Measurements from ENCODE around the gene RNF208.

GRCh38 chr9:137266162-137266527 lies 44.1 kb upstream of the RNF208 start:
- no peak for TF ChIP-seq CTCF (conservative IDR thresholded peaks at IDR 0.05; ENCODE audit: low read depth in 2 of 2)
- no peak for TF ChIP-seq EZH2phosphoT487 (IDR thresholded peaks at IDR 0.05; ENCODE audit: unreplicated experiment)
- TF ChIP-seq EZH2 (IDR thresholded peaks at IDR 0.05; ENCODE audit: low read depth, unreplicated experiment): no peak
- TF ChIP-seq NANOG (IDR thresholded peaks at IDR 0.05; ENCODE audit: borderline replicate concordance): no peak
- TF ChIP-seq POLR2AphosphoS5 (IDR thresholded peaks at IDR 0.05; ENCODE audit: low read depth): no peak
- no peak for TF ChIP-seq JUNB (IDR thresholded peaks at IDR 0.05; ENCODE audit: unreplicated experiment)
- TF ChIP-seq ZNF462 (CRISPR knock-in tag; IDR thresholded peaks at IDR 0.05): no peak
- no peak for TF ChIP-seq CREB1 (CRISPR knock-in tag; IDR thresholded peaks at IDR 0.05; ENCODE audit: low read depth)
- TF ChIP-seq REST (IDR thresholded peaks at IDR 0.05; ENCODE audit: unreplicated experiment): no peak
- TF ChIP-seq ZNF114 (CRISPR knock-in tag; IDR thresholded peaks at IDR 0.05): no peak
- no peak for TF ChIP-seq ZNF331 (CRISPR knock-in tag; IDR thresholded peaks at IDR 0.05; ENCODE audit: low read depth)
- TF ChIP-seq STAT1 (IDR thresholded peaks at IDR 0.05; ENCODE audit: unreplicated experiment): no peak
- no peak for TF ChIP-seq ETS1 (IDR thresholded peaks at IDR 0.05)

All from GM23338 (cell line).